GM12878 (cell line): ENCODE measurements around the gene XPO6. TPM values are rescaled to one million over a fixed set of nuclear protein-coding genes. Genes with fewer than 3 reads are reported as not detected.
A peak's percentile ranks its signal among the peaks of the same experiment; 100 is the strongest.

ENCODE experiments used
- ATAC-seq: fragments of 200-7000 bp; cut with Tn5 transposase; 3 replicates; pipeline ENCODE4 v1.9.1; 2020; ENCODE audit warnings: mild to moderate bottlenecking, moderate library complexity
- BruUV-seq: library from RNA; stranded (reverse); fragments of 400-500 nt; replicated peaks from 2 replicates; lab custom pipeline; 2021; lab: Mats Ljungman, UMichigan
- CTCF ChIA-PET: fragments of 300-600 bp; sonication (Branson Sonifier 250); formaldehyde crosslinking; extraction: SDS; loops from one replicate; lab custom pipeline; 2021; ENCODE audit warnings: inconsistent platforms; lab: Yijun Ruan, JAX
- POLR2A ChIA-PET: fragments of 350-600 bp; formaldehyde crosslinking; extraction: SDS; loops from one replicate; lab custom pipeline; 2021; ENCODE audit warnings: inconsistent platforms; lab: Charles Lee
- RAD21 ChIA-PET: fragments of 300-600 bp; sonication (Branson Sonifier 250); formaldehyde crosslinking; loops from one replicate; lab custom pipeline; 2023; ENCODE audit warnings: antibody characterized with exemption; ENCODE audit not compliant: unreplicated experiment; lab: Charles Lee
- SMC1A ChIA-PET: fragments of 300-600 bp; sonication (Branson Sonifier 250); formaldehyde crosslinking; loops from one replicate; lab custom pipeline; 2023; ENCODE audit not compliant: unreplicated experiment, uncharacterized antibody; lab: Charles Lee
- DNase-seq: peaks from one replicate; pipeline ENCODE4 v3.0.0-alpha.2; 2011; ENCODE audit warnings: low read depth, low spot score
- FAIRE-seq: peaks from 3 replicates; lab custom pipeline; 2011; peaks lifted over from hg19 to GRCh38; lab: Jason Lieb, UNC
- H2AFZ ChIP-seq: 2 replicates; pipeline ENCODE4 v1.6.0; 2011; ENCODE audit warnings: low read depth, low read length, control low read depth; ENCODE audit not compliant: control insufficient read depth
- H3K27ac ChIP-seq: 2 replicates; pipeline ENCODE4 v1.5.1; 2011; ENCODE audit warnings: control low read depth; ENCODE audit not compliant: control insufficient read depth, insufficient read depth
- H3K27me3 ChIP-seq, 2 experiments: replicated peaks in 1 of 2; 2 replicates each; pipeline versions ENCODE4 v1.6.0 to v1.6.1; 2011; ENCODE audit warnings: low read length in 1 of 2; ENCODE audit not compliant: control insufficient read depth in 2 of 2, insufficient read depth in 2 of 2
- H3K36me3 ChIP-seq, 2 experiments: 2 replicates each; pipeline ENCODE4 v1.5.1; 2011; ENCODE audit warnings: low read length in 1 of 2; ENCODE audit not compliant: control insufficient read depth in 2 of 2, insufficient read depth in 2 of 2
- H3K4me1 ChIP-seq: 2 replicates; pipeline ENCODE4 v1.6.1; 2011; ENCODE audit warnings: mild to moderate bottlenecking, low read length, moderate library complexity, mixed read lengths; ENCODE audit not compliant: control insufficient read depth, insufficient read depth
- H3K4me2 ChIP-seq: 2 replicates; pipeline ENCODE4 v1.6.0; 2011; ENCODE audit warnings: control low read depth; ENCODE audit not compliant: control insufficient read depth, insufficient read depth
- H3K4me3 ChIP-seq: fragments of 200-600 bp; sonication (generic); 2 replicates; pipeline ENCODE4 v1.5.1; 2016
- H3K79me2 ChIP-seq: 2 replicates; pipeline ENCODE4 v1.6.0; 2011; ENCODE audit warnings: low read length; ENCODE audit not compliant: control insufficient read depth, insufficient read depth
- H3K9ac ChIP-seq: 2 replicates; pipeline ENCODE4 v1.8.0; 2011; ENCODE audit warnings: low read length, control low read depth, mixed read lengths; ENCODE audit not compliant: control insufficient read depth, insufficient read depth
- H3K9me3 ChIP-seq: replicated peaks from 3 replicates; pipeline ENCODE4 v1.5.1; 2011; ENCODE audit warnings: mild to moderate bottlenecking, low read length; ENCODE audit not compliant: control insufficient read depth, insufficient read depth
- H4K20me1 ChIP-seq: 2 replicates; pipeline ENCODE4 v1.6.0; 2011; ENCODE audit not compliant: control insufficient read depth, insufficient read depth
- ATF3 ChIP-seq: IDR thresholded peaks from 2 replicates; pipeline ENCODE4 v1.6.1; 2011; ENCODE audit warnings: low read depth, mild to moderate bottlenecking, low read length, moderate library complexity, borderline replicate concordance; ENCODE audit errors: extremely low read depth
- ELK1 ChIP-seq: IDR thresholded peaks from 2 replicates; pipeline ENCODE4 v1.6.1; 2012; ENCODE audit warnings: low read depth, low read length, improper control_type of control experiment
- HCFC1 ChIP-seq: fragments of 150-350 bp; IDR thresholded peaks from 2 replicates; pipeline ENCODE4 v1.6.1; 2014; ENCODE audit warnings: low read length
- NR2F1 ChIP-seq: fragments of 450-650 bp; conservative IDR thresholded peaks from 2 replicates; pipeline ENCODE4 v1.6.1; 2017; ENCODE audit warnings: mild to moderate bottlenecking
- POLR2A ChIP-seq: IDR thresholded peaks from 2 replicates; pipeline ENCODE4 v1.6.1; 2011; ENCODE audit warnings: low read depth, mild to moderate bottlenecking, low read length
- ZBTB4 ChIP-seq: fragments of 450-650 bp; formaldehyde crosslinking; IDR thresholded peaks from 2 replicates; pipeline ENCODE4 v1.4.0; 2022; ENCODE audit warnings: mild to moderate bottlenecking, moderate library complexity
- ZZZ3 ChIP-seq: IDR thresholded peaks from 2 replicates; pipeline ENCODE4 v1.6.1; 2011; ENCODE audit warnings: low read depth; ENCODE audit not compliant: control insufficient read depth, insufficient read length
- WGBS: methylation state at CpG from one replicate; pipeline ENCODE4 v1.1.6; 2016; ENCODE audit warnings: low lambda C conversion rate; ENCODE audit not compliant: insufficient replicate concordance, insufficient coverage; ENCODE audit errors: missing lambda C conversion rate; 5-methylcytosine and 5-hydroxymethylcytosine counted together
- in situ Hi-C: fragments of 300-500 bp; cut with MboI; formaldehyde crosslinking; loops from 9 replicates; pipeline ENCODE4 v1.14.3; 2018; ENCODE audit warnings: mixed read lengths
- intact Hi-C: fragments of 100-400 bp; cut with micrococcal nuclease; formaldehyde crosslinking; loops from one replicate; pipeline ENCODE4 v1.14.2; 2022; ENCODE audit not compliant: unreplicated experiment
- polyA plus RNA-seq, 11 experiments: library from polyadenylated mRNA; depleted of rRNA in 4 of 11; unstranded in 6 of 11; stranded (reverse) in 5 of 11; fragments of >200 nt; fragmentation: Nextera tagmentation in 4 of 11; fragmentation: Illumina TruSeq in 1 of 11; extraction: Ambion mirVana in 4 of 11; extraction: Trizol in 1 of 11; gene quantifications; 1 replicate in 1 of 11; 2 replicates in 10 of 11; pipeline versions ENCODE4 v1.2.1 to v1.2.3, GENCODE V29; 2011 to 2016; ENCODE audit warnings: inconsistent platforms in 2 of 11, missing spikeins in 2 of 11, low read depth in 1 of 11
- total RNA-seq, 4 experiments: library from RNA; depleted of rRNA in 3 of 4; stranded (reverse); fragments of >200 nt in 3 of 4; fragmentation: Illumina TruSeq in 1 of 4; extraction: Trizol in 1 of 4; gene quantifications; 2 replicates each; pipeline versions ENCODE4 v1.2.1 to v1.2.3, GENCODE V29; 2013 to 2021
- TF ChIP-seq, protein P1 (sequence below), 3 experiments: IDR thresholded peaks in 2 of 3; conservative IDR thresholded peaks in 1 of 3; 2 replicates each; pipeline ENCODE4 v1.5.1; 2011; ENCODE audit warnings: low read depth in 3 of 3, low read length in 3 of 3, mild to moderate bottlenecking in 3 of 3, control low read depth in 2 of 3, moderate library complexity in 2 of 3, inconsistent platforms in 1 of 3, mixed read lengths in 1 of 3; ENCODE audit not compliant: control insufficient read depth in 2 of 3, insufficient read depth in 1 of 3; ENCODE audit errors: extremely low read depth in 1 of 3

The XPO6 gene
- total and polyA plus RNA-seq, 10 of the 15 experiments (the other 5 are each of a cell fraction or from before 2014, with no cell fraction given): 9.9 to 246 (median 110) TPM

GRCh38 chr16:28092721-28093384 lies 118.9 kb downstream of the XPO6 start (continued):
- TF ChIP-seq, protein P1, sequence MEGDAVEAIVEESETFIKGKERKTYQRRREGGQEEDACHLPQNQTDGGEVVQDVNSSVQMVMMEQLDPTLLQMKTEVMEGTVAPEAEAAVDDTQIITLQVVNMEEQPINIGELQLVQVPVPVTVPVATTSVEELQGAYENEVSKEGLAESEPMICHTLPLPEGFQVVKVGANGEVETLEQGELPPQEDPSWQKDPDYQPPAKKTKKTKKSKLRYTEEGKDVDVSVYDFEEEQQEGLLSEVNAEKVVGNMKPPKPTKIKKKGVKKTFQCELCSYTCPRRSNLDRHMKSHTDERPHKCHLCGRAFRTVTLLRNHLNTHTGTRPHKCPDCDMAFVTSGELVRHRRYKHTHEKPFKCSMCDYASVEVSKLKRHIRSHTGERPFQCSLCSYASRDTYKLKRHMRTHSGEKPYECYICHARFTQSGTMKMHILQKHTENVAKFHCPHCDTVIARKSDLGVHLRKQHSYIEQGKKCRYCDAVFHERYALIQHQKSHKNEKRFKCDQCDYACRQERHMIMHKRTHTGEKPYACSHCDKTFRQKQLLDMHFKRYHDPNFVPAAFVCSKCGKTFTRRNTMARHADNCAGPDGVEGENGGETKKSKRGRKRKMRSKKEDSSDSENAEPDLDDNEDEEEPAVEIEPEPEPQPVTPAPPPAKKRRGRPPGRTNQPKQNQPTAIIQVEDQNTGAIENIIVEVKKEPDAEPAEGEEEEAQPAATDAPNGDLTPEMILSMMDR (IDR thresholded peaks at IDR 0.05 in 2 of 3, conservative IDR thresholded peaks at IDR 0.05 in 1 of 3; ENCODE audit: control insufficient read depth in 2 of 3, extremely low read depth in 1 of 3, insufficient read depth in 1 of 3, low read depth in 3 of 3, low read length in 3 of 3): no peak
- TF ChIP-seq NR2F1: no peak
- no peak for TF ChIP-seq ATF3
- TF ChIP-seq ZZZ3: no peak
- TF ChIP-seq ELK1: no peak
- no peak for TF ChIP-seq HCFC1

DNA sequence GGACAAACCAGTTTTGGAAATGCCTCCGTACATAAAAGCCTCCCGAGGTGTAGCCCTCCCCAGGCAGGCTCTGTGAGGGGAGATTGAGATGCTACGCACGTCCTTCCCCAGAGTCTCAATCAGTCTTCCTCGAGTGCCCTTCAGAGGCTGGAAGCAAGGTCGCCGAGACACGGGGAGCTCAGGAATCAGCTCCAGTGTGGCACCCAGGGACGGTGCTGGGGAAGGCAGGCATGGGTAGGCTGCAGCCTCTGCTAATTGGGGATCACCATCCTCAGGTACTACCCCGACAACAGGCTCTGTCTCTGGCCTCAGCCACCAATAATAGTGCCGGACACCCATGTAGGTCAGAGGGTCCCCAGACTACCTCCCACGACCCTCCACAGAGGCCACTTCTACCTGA lies 120.1 kb downstream of the XPO6 start:
- FAIRE-seq: no peak
- 95% methylated on average over 11 of the region's 12 CpGs for WGBS
- Histone ChIP-seq H3K79me2 (no peaks in the 10 kb centered on the region), H3K9me3 (no peaks in the 10 kb centered on the region), H3K4me2 (no peak overlapping the region), H3K4me3 (no peak overlapping the region), H3K27ac (no peak overlapping the region), H3K9ac (no peak overlapping the region), H4K20me1 (no peaks in the 10 kb centered on the region), H2AFZ (no peak overlapping the region), H3K36me3 (peaks cover 0 to under 1% of the 10 kb centered on the region in 2 experiments; a peak in 3 of 4 replicates), H3K27me3 (no peaks in the 10 kb centered on the region), H3K4me1 (no peaks in the 10 kb centered on the region)
- ChIA-PET CTCF (interaction anchor here (0.8 kb wide), 1 partner anchor 70 kb away, joined by 3 read pairs; no protein-coding TSS in a partner anchor), SMC1A (no interaction called here), RAD21 (interaction anchor here (0.6 kb wide), 1 partner anchor 162 kb away, joined by 3 read pairs; no protein-coding TSS in a partner anchor), POLR2A (no interaction called here)
- intact Hi-C loops: no loop called here
- BruUV-seq: no TSS peak
- ATAC-seq: no peak
- no peak for DNase-seq
- TF ChIP-seq POLR2A (peak; percentile 33; the same call in 1 of the 2 replicates), ZBTB4 (CRISPR knock-in tag) (no peak)
- in situ Hi-C loops: no loop called here
